Hepatocyte (in vitro differentiated cells): ENCODE results near the gene NEK8.

Experiments used
- EZH2 ChIP-seq: fragments of 200-600 bp; sonication (generic); IDR thresholded peaks from 2 replicates; pipeline ENCODE4 v1.6.1; 2016; ENCODE audit warnings: antibody characterized with exemption, mild to moderate bottlenecking, borderline replicate concordance
- TF ChIP-seq, protein P1 (sequence below): fragments of 200-600 bp; sonication (generic); IDR thresholded peaks from 2 replicates; pipeline ENCODE4 v1.5.1; 2016; ENCODE audit warnings: antibody characterized with exemption, mild to moderate bottlenecking; ENCODE audit not compliant: poor library complexity

DNA sequence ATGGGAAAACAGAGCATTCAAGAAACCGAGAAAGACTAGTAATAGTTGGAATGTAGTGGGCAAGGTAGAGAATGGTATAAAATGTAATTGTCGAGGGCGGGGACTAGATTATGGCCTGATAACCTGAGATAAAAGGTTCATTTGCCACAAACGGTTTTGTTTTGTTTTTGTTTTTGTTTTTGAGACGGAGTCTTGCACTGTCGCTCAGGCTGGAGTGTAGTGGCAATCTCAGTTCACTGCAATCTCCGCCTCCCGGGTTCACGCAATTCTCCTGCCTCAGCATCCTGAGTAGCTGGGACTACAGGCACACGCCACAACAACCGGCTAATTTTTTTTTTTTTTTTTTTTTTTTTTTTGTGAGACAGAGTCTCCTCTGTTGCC, 1.4 kb downstream of the NEK8 start:
- TF ChIP-seq, protein P1, sequence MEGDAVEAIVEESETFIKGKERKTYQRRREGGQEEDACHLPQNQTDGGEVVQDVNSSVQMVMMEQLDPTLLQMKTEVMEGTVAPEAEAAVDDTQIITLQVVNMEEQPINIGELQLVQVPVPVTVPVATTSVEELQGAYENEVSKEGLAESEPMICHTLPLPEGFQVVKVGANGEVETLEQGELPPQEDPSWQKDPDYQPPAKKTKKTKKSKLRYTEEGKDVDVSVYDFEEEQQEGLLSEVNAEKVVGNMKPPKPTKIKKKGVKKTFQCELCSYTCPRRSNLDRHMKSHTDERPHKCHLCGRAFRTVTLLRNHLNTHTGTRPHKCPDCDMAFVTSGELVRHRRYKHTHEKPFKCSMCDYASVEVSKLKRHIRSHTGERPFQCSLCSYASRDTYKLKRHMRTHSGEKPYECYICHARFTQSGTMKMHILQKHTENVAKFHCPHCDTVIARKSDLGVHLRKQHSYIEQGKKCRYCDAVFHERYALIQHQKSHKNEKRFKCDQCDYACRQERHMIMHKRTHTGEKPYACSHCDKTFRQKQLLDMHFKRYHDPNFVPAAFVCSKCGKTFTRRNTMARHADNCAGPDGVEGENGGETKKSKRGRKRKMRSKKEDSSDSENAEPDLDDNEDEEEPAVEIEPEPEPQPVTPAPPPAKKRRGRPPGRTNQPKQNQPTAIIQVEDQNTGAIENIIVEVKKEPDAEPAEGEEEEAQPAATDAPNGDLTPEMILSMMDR: no peak
- TF ChIP-seq EZH2: no peak
